ENCODE measurements around the gene S100Z. TPM values are rescaled to one million over a fixed set of nuclear protein-coding genes. Genes with fewer than 3 reads are reported as not detected.

The S100Z gene
- total RNA-seq, 1 donor from 2014 or later = not detected

- Histone ChIP-seq H3K79me2 (ENCODE audit: low read depth) (no peaks in the 10 kb centered on the region), H3K9me3 (ENCODE audit: low read depth) (no peaks in the 10 kb centered on the region), H3K9ac (no peak overlapping the region), H4K20me1 (ENCODE audit: low read depth) (no peaks in the 10 kb centered on the region), H2AFZ (replicated peaks) (peak overlapping the region; percentile 72), H3K36me3 (no peaks in the 10 kb centered on the region), H3K27ac (no peak overlapping the region), H3F3A (ENCODE audit: low read depth) (no peaks in the 10 kb centered on the region), H3K4me2 (peak overlapping the region; percentile 95), H3K4me1 (no peaks in the 10 kb centered on the region), H3K27me3 (peaks cover 65% of the 10 kb centered on the region), H3K4me3 (peak overlapping the region; percentile 61)
- peak; percentile 16 for DNase-seq (ENCODE audit: low spot score)
- Mint-ChIP-seq H3K4me3 (peak overlapping the region; percentile 81), H3K9me3 (peaks cover 6% of the 10 kb centered on the region), H3K36me3 (no peaks in the 10 kb centered on the region), H3K4me1 (peaks cover 12% of the 10 kb centered on the region), H3K27ac (no peak overlapping the region), H3K27me3 (ENCODE audit: insufficient read depth, low read depth) (peaks cover 34% of the 10 kb centered on the region)
- TF ChIP-seq EZH2 (IDR thresholded peaks at IDR 0.05) = peak; percentile 2
- TF ChIP-seq CTCF (IDR thresholded peaks at IDR 0.05) = no peak
- peak; percentile 11 for TF ChIP-seq EZH2phosphoT487 (IDR thresholded peaks at IDR 0.05)
These were observed 104.6 kb downstream of the S100Z start for GRCh38 chr5:76954383-76954763.

GRCh38 chr5:76956033-76956432 is 106.2 kb downstream of the S100Z start:
- H3K9me3 Mint-ChIP-seq = peaks cover 6% of the 10 kb centered on the region
- H3K4me1 Mint-ChIP-seq = peaks cover 12% of the 10 kb centered on the region
- Histone ChIP-seq H2AFZ (replicated peaks) (no peak overlapping the region), H3K4me2 (no peak overlapping the region), H4K20me1 (ENCODE audit: low read depth) (no peaks in the 10 kb centered on the region), H3K36me3 (no peaks in the 10 kb centered on the region), H3K4me1 (no peaks in the 10 kb centered on the region), H3K27ac (no peak overlapping the region), H3F3A (ENCODE audit: low read depth) (no peaks in the 10 kb centered on the region), H3K9me3 (ENCODE audit: low read depth) (no peaks in the 10 kb centered on the region), H3K79me2 (ENCODE audit: low read depth) (no peaks in the 10 kb centered on the region), H3K27me3 (peaks cover 57% of the 10 kb centered on the region), H3K9ac (no peak overlapping the region), H3K4me3 (no peak overlapping the region)
- H3K27ac Mint-ChIP-seq = no peak overlapping the region
- no peak overlapping the region for H3K4me3 Mint-ChIP-seq
- no peaks in the 10 kb centered on the region for H3K36me3 Mint-ChIP-seq
- peaks cover 37% of the 10 kb centered on the region for H3K27me3 Mint-ChIP-seq (ENCODE audit: insufficient read depth, low read depth)
- TF ChIP-seq CTCF (IDR thresholded peaks at IDR 0.05) (no peak), EZH2phosphoT487 (IDR thresholded peaks at IDR 0.05) (no peak), EZH2 (IDR thresholded peaks at IDR 0.05) (no peak)
- DNase-seq (ENCODE audit: low spot score) = no peak

GRCh38 chr5:76958991-76959767 is 109.4 kb downstream of the S100Z start:
- no peaks in the 10 kb centered on the region for H4K20me1 ChIP-seq (ENCODE audit: low read depth)
- Mint-ChIP-seq H3K4me3 (no peak overlapping the region), H3K36me3 (no peaks in the 10 kb centered on the region), H3K27me3 (ENCODE audit: insufficient read depth, low read depth) (peaks cover 18% of the 10 kb centered on the region), H3K4me1 (peaks cover 7% of the 10 kb centered on the region), H3K27ac (no peak overlapping the region), H3K9me3 (peaks cover 6% of the 10 kb centered on the region)
- H3K79me2 ChIP-seq (ENCODE audit: low read depth) = no peaks in the 10 kb centered on the region
- DNase-seq (ENCODE audit: low spot score) = no peak
- H3K4me1 ChIP-seq = peaks cover 13% of the 10 kb centered on the region
- H3K9ac ChIP-seq = no peak overlapping the region
- TF ChIP-seq CTCF (IDR thresholded peaks at IDR 0.05) (no peak), EZH2 (IDR thresholded peaks at IDR 0.05) (no peak), EZH2phosphoT487 (IDR thresholded peaks at IDR 0.05) (no peak)
- H3F3A ChIP-seq (ENCODE audit: low read depth) = no peaks in the 10 kb centered on the region
- no peak overlapping the region for H3K4me2 ChIP-seq
- no peaks in the 10 kb centered on the region for H3K36me3 ChIP-seq
- peaks cover 26% of the 10 kb centered on the region for H3K27me3 ChIP-seq
- no peak overlapping the region for H3K27ac ChIP-seq
- H3K4me3 ChIP-seq = no peak overlapping the region
- no peaks in the 10 kb centered on the region for H3K9me3 ChIP-seq (ENCODE audit: low read depth)
- no peak overlapping the region for H2AFZ ChIP-seq (replicated peaks)
